OCI-LY3 (cell line): Measurements from ENCODE around the gene SPP1.

Source experiments
- H2AFZ ChIP-seq: fragments of 200-600, 300-600 bp; shearing (Covaris generic); 2 replicates; pipeline ENCODE4 v1.6.0; 2014; ENCODE audit warnings: antibody characterized with exemption, low read depth, low read length
- H3K27ac ChIP-seq: fragments of 200-600, 300-600 bp; sonication (generic); 2 replicates; pipeline ENCODE4 v1.5.1; 2014; ENCODE audit warnings: mild to moderate bottlenecking, low read length, moderate library complexity, mixed read lengths
- H3K27me3 ChIP-seq: fragments of 200-600, 300-600 bp; sonication (generic); 2 replicates; pipeline ENCODE4 v1.6.1; 2014; ENCODE audit warnings: low read depth, low read length, mixed read lengths
- H3K36me3 ChIP-seq: fragments of 200-600, 300-600 bp; sonication (generic); replicated peaks from 2 replicates; pipeline ENCODE3; 2014; ENCODE audit warnings: low read depth, low read length, mixed read lengths
- H3K4me1 ChIP-seq: fragments of 300-600, 200-600 bp; sonication (generic); 2 replicates; pipeline ENCODE4 v1.6.1; 2014; ENCODE audit warnings: low read length, mixed read lengths
- H3K4me2 ChIP-seq: fragments of 200-600, 300-600 bp; sonication (generic); 2 replicates; pipeline ENCODE4 v1.6.1; 2014; ENCODE audit warnings: low read length, mixed read lengths
- H3K4me3 ChIP-seq: fragments of 300-600, 200-600 bp; sonication (generic); 2 replicates; pipeline ENCODE4 v1.5.1; 2014; ENCODE audit warnings: antibody characterized with exemption, mild to moderate bottlenecking, low read length, moderate library complexity
- H3K79me2 ChIP-seq: fragments of 300-600, 200-600 bp; shearing (Covaris generic); 2 replicates; pipeline ENCODE4 v1.6.1; 2014; ENCODE audit warnings: mild to moderate bottlenecking, low read length, mixed read lengths
- H3K9ac ChIP-seq: fragments of 300-600, 200-600 bp; shearing (Covaris generic); 2 replicates; pipeline ENCODE4 v1.6.0; 2014; ENCODE audit warnings: mild to moderate bottlenecking, low read length, moderate library complexity
- H3K9me3 ChIP-seq: fragments of 200-600, 300-600 bp; shearing (Covaris generic); 2 replicates; pipeline ENCODE4 v1.6.1; 2014; ENCODE audit warnings: low read length, mixed read lengths; ENCODE audit not compliant: insufficient read depth
- H4K20me1 ChIP-seq: fragments of 200-600, 300-600 bp; sonication (generic); 2 replicates; pipeline ENCODE4 v1.6.1; 2016; ENCODE audit warnings: low read length, mixed read lengths; ENCODE audit not compliant: insufficient read depth
- CTCF ChIP-seq: fragments of 200-600, 300-600 bp; sonication (generic); IDR thresholded peaks from 2 replicates; pipeline ENCODE4 v1.5.1; 2014; ENCODE audit warnings: antibody characterized with exemption, low read length, low read depth
- EZH2phosphoT487 ChIP-seq: fragments of 200-600 bp; shearing (Covaris generic); IDR thresholded peaks from 2 replicates; pipeline ENCODE4 v1.6.1; 2018; ENCODE audit warnings: antibody characterized with exemption, mixed run types, low read depth

Gene SPP1

GRCh38 chr4:87941537-87942392, 33.7 kb upstream of the SPP1 start:
- Histone ChIP-seq H3K27me3 (peaks cover 3% of the 10 kb centered on the region; the same call in 1 of the 2 replicates), H3K36me3 (no peaks in the 10 kb centered on the region), H3K4me1 (no peaks in the 10 kb centered on the region), H2AFZ (no peak overlapping the region), H3K9me3 (no peaks in the 10 kb centered on the region), H3K4me2 (no peak overlapping the region), H3K79me2 (no peaks in the 10 kb centered on the region), H3K4me3 (no peak overlapping the region), H3K27ac (no peak overlapping the region), H3K9ac (no peak overlapping the region), H4K20me1 (no peaks in the 10 kb centered on the region)
- TF ChIP-seq EZH2phosphoT487 (no peak), CTCF (no peak)

GRCh38 chr4:87943660-87944149, 31.8 kb upstream of the SPP1 start:
- TF ChIP-seq EZH2phosphoT487, result no peak
- TF ChIP-seq CTCF, result no peak
- no peaks in the 10 kb centered on the region for H3K36me3 ChIP-seq
- H2AFZ ChIP-seq, result no peak overlapping the region
- no peak overlapping the region for H3K27ac ChIP-seq
- no peaks in the 10 kb centered on the region for H3K4me1 ChIP-seq
- H4K20me1 ChIP-seq, result no peaks in the 10 kb centered on the region
- H3K79me2 ChIP-seq, result no peaks in the 10 kb centered on the region
- H3K9ac ChIP-seq, result no peak overlapping the region
- no peak overlapping the region for H3K4me3 ChIP-seq
- no peak overlapping the region for H3K4me2 ChIP-seq
- H3K27me3 ChIP-seq, result peaks cover 3% of the 10 kb centered on the region; the same call in 1 of the 2 replicates
- no peaks in the 10 kb centered on the region for H3K9me3 ChIP-seq

GRCh38 chr4:87944967-87945366, 30.5 kb upstream of the SPP1 start:
- H2AFZ ChIP-seq, result no peak overlapping the region
- H4K20me1 ChIP-seq, result no peaks in the 10 kb centered on the region
- no peaks in the 10 kb centered on the region for H3K27me3 ChIP-seq
- no peak overlapping the region for H3K9ac ChIP-seq
- no peaks in the 10 kb centered on the region for H3K79me2 ChIP-seq
- TF ChIP-seq CTCF (no peak), EZH2phosphoT487 (no peak)
- H3K9me3 ChIP-seq, result no peaks in the 10 kb centered on the region
- no peak overlapping the region for H3K4me3 ChIP-seq
- H3K4me2 ChIP-seq, result no peak overlapping the region
- H3K4me1 ChIP-seq, result no peaks in the 10 kb centered on the region
- H3K36me3 ChIP-seq, result no peaks in the 10 kb centered on the region
- H3K27ac ChIP-seq, result no peak overlapping the region

GRCh38 chr4:87946766-87947165, 28.7 kb upstream of the SPP1 start:
- H3K4me3 ChIP-seq, result no peak overlapping the region
- no peak overlapping the region for H3K9ac ChIP-seq
- no peaks in the 10 kb centered on the region for H3K4me1 ChIP-seq
- no peaks in the 10 kb centered on the region for H3K79me2 ChIP-seq
- H3K27ac ChIP-seq, result no peak overlapping the region
- TF ChIP-seq EZH2phosphoT487 (no peak), CTCF (no peak)
- no peaks in the 10 kb centered on the region for H3K9me3 ChIP-seq
- H4K20me1 ChIP-seq, result no peaks in the 10 kb centered on the region
- no peaks in the 10 kb centered on the region for H3K27me3 ChIP-seq
- H3K4me2 ChIP-seq, result no peak overlapping the region
- no peak overlapping the region for H2AFZ ChIP-seq
- H3K36me3 ChIP-seq, result no peaks in the 10 kb centered on the region
